GM18861 (cell line): ENCODE results near the gene IFNAR1.

Experiments used
- ATAC-seq: cut with Tn5 transposase; IDR thresholded peaks from one replicate; pipeline ENCODE4 v1.9.1; 2021; ENCODE audit not compliant: unreplicated experiment

Gene IFNAR1

DNA sequence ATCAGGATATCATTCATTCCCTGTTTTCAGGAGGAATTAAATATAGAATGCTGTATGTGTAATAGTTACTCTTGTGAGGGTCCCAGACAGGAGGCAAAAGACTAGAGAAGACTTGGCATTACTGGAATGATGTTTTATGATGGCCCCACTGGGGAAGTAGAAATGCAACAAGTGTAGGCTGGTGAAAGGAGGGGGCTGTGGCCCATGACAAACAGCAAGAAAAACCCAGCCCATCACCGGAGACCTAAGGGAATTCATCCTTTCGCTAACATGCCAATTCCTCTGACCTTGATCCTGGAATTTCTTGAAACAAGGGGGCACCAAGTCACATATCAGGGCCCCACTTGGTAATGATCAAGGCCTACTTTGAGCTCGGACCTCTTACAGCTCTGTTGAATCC lies 72.9 kb downstream of the IFNAR1 start:
- no peak for ATAC-seq

DNA sequence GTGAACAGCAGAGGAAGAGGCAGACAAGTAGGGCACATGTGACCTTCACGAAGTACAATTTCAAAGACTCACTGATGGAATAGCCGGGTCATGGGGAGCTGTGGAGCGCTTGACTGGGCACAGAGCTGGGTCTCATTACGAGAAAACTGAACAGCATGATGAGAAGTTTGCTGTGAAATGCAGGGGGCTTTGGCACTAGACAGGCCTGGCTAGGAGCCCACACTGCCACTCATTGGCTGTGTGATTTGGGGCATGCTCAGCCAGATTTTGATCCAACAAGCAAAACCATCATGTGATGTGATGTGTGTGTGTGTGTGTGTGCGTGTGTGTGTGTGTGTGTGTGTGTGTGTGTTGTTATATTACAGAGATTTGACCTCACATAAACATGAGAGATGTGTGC lies 73.6 kb downstream of the IFNAR1 start:
- ATAC-seq, result no peak

DNA sequence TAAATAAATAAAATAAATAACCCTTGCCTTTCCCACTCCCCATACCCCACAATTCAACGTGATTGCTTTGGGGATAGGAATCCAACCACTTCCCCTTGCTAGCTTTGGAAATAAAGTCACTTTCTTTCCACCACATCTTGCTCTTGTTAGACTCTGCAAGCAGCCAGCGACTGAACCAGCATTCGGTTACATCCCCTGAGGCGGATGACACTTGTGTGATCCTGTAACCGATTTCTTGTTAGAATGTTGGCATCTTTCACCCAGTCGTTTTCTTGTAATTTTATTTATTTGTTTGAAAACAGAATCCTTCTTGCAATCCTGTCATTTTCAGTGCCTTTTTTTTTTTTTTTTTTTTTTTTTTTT lies 76.8 kb downstream of the IFNAR1 start:
- ATAC-seq, result no peak

DNA sequence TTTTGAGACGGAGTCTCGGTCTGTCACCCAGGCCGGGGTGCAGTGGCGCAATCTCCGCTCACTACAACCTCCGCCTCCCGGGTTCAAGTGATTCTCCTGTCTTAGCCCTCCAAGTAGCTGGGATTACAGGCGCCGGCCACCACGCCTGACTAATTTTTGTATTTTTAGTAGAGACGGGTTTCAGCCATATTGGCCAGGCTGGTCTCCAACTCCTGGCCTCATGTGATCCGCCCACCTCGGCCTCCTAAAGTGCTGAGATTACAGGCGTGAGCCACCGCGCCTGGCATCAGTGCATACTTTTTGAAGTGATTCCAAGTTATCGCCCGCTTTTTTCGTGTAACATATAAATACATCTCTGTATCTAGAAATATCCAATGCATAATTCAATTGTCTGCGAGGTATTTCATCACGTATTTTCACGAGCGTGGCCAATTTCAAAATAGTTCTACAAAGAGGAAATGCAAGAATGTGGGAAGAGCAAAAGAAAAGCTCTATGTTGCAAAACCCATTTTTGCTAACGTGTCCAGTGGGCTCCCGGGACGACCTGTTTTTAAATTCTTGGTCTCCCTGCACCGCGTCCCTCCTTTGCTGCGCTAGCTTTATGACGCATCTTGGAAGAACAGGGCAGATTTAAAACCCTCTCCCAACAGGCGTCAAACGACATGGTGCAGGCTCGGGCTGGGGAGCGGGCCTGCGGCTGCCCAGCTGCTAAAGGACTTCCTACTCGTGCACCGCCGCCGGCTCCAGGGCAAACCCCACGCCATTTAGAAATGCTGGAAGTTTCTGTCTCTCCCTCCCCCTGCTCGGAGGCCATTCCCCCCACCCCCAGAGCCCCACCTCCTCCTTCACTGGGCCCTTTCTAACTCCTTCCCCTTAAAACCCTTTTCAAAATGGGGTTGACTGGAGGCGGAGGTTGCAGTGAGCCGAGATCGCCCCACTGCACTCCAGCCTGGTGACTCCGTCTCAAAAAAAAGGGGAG lies 77.5 kb downstream of the IFNAR1 start:
- no peak for ATAC-seq

DNA sequence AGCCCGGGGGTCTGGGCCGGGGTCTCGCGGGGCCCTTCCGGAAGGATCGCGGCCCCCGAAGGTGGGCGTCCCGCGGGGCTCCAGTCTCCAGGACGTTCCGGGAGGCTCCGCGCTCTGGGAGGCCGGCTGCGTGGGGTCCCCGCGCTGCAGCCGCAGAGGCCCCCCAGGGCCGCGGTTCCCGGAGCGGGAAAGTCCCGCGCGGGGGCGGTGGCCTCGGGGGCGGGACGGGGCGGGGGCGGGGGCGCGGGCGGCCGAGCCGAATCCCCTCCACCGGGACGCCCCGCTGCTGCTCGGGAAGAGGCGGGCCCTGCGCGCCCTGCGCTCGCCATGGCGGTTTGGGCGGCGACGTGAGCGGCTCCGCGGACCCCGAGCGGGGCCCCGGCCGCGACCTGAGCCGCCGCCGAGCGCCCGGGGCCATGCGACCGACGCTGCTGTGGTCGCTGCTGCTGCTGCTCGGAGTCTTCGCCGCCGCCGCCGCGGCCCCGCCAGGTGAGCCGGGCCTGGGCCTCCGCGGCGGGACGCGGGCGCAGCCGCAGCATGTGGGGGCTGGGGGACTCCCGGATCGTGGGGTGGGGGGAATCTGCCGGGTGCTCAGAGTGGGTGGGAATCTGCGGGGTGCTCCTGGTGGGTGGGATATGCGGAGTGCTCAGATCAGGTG lies 78.5 kb downstream of the IFNAR1 start, which contains the start of gene IFNGR2:
Gene IFNGR2 (plus strand): TSS at position 286 of the 658 bp plus-strand sequence. CDS start 131 bp downstream, at position 417.
- ATAC-seq, result no peak

DNA sequence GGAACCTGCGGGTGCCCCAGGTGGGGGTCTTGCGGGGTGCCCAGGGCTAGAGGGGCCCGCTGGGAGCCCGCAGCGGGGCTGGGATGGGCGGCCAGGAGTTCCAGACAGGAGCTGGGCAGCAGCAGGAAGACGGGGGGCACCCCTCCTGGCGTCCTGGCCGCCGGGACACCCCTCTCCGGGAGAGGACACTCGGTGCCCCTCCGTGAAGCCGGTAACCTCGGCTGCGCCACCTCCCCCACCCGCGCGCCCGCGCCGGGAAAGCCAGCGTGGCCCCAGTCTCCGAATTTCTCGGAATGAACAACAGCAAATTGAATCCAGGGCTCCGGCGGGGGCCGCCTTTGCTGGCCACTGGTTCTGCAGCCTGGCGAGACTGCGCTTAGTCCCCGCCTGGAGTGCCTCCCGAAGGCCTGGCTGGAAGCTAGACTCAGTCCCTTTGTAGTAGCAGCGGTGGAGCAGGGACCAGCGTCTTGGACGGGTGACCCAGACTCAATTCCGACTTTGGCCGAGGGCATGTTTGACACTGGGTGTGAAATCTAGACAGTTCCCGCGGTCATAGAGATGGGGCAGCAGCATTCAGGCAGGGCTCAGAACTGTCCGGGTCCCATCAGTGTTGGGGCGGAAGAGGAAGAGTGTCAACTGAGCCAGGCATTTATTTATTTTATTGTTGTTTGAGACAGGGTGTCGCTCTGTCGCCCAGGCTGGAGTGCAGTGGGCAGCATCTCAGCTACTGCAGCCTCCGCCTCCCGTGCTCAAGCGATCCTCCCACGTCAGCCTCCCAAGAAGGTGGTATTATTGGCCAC lies 79.2 kb downstream of the IFNAR1 start:
- ATAC-seq, result no peak

DNA sequence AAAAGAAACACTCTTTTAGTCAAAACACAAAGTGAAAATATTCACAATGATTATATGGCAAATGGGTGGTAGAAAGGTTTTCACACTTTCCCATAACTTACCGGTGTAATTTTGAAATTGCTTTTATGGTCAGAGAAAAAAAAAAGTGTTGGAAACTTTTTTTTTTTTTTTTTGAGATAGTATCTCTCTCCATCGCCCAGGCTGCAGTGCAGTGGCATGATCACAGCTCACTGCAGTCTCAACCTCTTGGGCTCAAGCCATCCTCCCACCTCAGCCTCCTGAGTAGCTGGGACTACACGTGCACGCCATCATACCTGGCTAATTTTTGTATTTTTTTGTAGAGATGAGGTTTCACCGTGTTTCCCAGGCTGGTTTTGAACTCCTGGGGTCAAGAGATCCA lies 81.7 kb downstream of the IFNAR1 start:
- no peak for ATAC-seq
